ENCODE results near the gene BCL2L13.
"Not testable (repeated sequence)": the region's sequence is repeated elsewhere in the genome, so short reads cannot be mapped to it uniquely, and the experiment has no call there.

The BCL2L13 gene

DNA sequence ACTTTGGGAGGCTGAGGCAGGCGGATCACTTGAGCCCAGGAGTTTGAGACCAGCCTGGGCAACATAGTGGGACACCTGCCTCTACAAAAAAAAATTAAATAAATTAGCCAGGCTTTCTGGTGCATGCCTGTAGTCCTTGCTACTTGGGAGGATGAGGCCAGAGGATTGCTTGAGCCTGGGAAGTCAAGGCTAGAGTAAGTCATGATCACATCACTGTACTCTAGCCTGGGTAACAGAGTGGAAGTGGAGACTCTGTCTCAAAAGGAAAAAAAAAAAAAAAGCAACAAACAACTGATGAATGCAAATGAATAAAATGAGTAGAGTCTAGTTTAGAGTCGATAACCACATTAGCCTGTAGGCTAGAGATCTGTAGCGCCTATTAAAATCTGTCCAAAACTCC is 3.9 kb upstream of the BCL2L13 start:
- no peak for DNase-seq (ENCODE audit: low read depth, low spot score)

DNA sequence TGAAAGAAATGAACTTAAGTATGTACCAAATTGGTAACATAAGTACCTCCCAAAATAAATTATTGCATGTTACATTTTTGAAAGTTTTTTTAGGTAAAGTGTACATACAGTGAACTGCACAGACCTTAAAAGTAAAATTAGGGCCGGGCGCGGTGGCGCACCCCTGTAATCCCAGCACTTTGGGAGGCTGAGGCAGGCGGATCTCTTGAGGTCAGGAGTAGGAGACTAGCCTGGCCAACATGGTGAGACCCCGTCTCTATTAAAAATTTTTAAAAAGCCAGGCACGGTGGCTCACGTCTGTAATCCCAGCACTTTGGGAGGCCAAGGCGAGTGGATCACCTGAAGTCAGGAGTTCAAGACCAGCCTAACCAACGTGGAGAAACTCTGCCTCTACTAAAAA is 1.7 kb upstream of the BCL2L13 start:
- not testable (repeated sequence) for DNase-seq (ENCODE audit: low read depth, low spot score)

DNA sequence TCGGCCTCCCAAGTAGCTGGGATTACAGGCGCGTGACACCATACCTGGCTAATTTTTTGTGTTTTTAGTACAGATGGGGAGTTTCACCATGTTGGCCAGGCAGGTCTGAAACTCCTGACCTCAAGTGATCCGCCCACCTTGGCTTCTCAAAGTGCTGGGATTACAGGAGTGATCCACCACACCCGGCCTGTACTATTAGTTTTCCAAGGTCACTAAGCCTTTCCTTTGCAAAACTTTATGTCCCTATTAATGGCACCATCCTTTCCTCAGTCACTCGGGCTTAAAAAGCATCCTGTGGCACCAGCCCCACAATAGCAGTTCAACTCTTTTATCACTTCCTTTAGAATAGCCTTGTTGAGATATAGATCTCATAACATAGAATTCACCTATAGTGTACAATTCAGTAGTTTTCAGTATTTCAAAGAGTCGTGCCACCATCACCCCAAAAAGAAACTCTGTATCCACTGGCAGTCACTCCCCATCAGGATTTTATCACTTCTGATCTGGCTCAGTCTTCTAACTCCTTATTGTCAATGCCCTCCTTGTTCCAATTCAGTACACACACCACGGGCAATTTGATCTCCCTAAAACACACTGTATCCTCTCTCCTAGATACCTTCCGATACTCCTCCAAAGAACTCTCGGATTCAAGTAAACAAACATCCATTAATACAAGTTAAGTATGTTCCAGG is 921 bp upstream of the BCL2L13 start:
- no peak for DNase-seq (ENCODE audit: low read depth, low spot score)

DNA sequence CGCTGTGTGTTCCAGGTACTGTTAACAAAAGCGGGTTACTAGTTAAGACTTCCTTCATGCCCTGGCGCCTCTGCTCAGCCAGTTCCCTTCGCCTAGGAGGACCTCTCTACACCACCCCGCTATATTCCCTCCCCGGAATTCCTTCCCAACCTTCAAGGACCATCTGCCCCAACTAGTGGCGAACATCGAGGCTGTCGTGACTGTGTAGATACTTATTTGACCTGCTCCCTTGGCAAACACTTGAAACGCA is 450 bp upstream of the BCL2L13 start:
- peak; percentile 38 for DNase-seq (ENCODE audit: low read depth, low spot score)

DNA sequence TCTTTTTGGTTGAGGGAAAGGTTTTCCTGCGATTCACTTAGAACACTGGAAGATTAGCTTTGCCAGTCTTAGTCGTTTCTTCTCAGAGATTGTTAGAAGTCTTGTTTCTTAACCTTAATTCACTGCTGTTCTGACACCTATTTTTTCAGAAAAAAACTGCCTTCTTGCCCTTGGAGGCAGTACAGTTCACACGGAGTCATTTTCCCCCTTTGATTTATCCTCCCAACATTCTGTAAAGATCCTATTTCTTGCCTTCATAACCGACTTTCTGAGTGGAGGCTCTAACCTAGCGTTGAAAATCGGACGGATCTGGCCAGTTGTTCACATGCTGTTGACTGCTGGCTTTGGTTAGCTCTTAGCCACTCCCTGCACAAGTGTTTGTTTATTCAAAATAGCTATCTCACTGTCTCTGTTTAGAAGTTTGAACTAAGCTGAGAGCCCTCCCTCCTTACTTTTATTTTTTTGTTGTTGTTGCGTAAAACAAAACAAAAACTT is 737 bp downstream of the BCL2L13 start:
- DNase-seq (ENCODE audit: low read depth, low spot score), result no peak

DNA sequence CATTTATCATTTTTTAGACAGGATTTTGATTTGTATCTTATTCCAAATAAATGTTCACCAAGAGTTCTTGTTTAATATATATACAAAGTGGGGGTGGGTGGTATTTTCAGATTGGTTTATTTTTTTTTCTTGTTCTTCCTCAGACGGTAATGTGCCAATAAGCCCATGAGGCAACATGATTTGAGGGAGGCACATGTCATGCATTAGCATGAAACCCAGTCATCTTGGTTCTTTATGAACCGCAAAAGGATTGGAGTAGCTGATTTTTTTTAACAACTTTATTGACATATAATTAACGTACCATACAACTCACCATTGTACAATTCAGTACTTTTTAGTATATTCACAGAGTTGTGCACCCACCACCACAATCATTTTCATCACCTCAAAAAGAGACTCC is 2.7 kb downstream of the BCL2L13 start:
- no peak for DNase-seq (ENCODE audit: low read depth, low spot score)

DNA sequence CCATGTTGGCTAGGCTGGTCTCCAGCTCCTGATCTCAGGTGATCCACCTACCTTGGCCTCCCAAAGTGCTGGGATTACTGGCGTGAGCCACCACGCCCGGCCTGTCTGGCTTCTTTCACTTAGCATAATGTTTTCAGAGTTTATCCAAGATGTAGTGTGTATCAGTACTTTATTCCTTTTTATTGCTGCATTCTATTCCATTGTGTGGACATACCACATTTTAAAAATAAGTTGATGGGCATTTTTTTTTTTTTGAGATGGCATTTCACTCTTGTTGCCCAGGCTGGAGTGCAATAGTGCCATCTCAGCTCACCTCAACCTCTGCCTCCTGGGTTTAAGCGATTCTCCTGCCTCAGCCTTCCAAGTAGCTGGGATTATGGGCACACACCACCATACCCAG is 3.8 kb downstream of the BCL2L13 start:
- DNase-seq (ENCODE audit: low read depth, low spot score), result not testable (repeated sequence)

DNA sequence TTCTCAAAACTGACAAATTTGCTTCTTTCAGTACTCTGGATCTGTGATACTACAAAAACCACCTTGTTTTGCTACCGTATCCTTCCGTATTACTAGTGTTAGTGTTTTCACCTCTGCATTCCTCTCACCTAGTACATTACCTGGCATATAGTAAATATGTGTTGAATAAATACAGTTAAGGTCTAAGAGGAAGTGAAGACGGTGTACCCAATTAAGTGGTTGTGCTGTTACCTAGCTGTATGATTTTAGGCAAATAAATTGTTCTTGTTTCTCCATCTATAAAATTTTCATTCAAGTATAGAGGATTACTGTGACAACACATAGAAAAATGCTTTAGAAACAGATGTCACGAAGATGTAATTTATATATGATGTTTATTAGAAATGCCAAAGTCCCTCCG is 8.9 kb downstream of the BCL2L13 start:
- DNase-seq (ENCODE audit: low read depth, low spot score), result no peak

DNA sequence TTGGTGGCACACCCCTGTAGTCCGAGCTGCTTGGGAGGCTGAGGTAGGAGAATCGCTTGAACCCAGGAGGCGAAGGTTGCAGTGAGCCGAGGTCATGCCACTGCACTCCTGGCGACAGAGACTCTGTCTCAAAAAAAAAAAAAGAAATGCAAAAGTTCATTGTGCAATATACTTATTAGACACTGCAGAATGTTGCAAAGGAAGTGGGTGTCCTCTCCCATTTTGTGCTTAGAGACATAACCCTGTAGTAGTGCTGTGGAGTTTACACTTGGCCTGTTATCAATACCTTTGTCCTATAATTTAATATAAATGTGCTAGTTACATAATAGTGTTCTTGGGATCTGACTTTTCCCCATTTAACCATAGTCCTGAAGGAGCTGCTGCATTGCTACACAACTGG is 9.4 kb downstream of the BCL2L13 start:
- no peak for DNase-seq (ENCODE audit: low read depth, low spot score)

DNA sequence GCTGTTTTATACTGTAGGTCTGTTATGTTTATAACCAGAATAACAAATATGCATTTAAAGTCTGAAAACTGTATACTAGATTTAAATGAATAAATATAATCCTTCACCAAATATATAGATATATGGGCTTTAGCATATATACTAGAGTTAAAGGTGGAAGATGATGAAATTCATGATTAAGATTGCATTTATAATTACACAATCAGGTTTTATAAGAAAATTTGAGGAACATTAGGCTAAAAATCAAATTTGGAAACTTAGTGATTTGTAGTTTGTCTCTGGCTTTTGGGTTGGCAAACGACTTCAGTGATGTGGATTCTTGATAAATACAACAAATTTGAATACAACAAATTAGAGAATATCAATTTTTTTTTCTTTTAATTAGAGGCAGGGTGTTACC is 10.0 kb downstream of the BCL2L13 start:
- DNase-seq (ENCODE audit: low read depth, low spot score), result no peak

DNA sequence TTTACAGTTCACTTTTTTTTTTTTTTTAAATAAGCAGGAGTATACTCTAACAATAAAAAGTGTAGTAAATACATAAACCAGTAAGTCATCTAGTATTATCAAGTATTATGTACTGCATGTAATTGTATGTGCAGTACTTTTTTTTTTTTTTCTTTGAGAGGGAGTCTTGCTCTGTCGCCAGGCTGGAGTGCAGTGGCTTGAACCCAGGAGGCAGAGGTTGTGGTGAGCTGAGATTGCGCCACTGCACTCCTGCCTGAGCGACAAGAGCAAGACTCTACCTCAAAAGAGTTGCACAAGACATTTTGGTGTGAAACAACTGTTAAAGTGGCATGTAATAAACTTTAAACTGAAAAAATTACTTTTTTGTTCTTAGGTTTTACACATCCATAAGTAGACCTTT is 16.7 kb downstream of the BCL2L13 start:
- no peak for DNase-seq (ENCODE audit: low read depth, low spot score)

DNA sequence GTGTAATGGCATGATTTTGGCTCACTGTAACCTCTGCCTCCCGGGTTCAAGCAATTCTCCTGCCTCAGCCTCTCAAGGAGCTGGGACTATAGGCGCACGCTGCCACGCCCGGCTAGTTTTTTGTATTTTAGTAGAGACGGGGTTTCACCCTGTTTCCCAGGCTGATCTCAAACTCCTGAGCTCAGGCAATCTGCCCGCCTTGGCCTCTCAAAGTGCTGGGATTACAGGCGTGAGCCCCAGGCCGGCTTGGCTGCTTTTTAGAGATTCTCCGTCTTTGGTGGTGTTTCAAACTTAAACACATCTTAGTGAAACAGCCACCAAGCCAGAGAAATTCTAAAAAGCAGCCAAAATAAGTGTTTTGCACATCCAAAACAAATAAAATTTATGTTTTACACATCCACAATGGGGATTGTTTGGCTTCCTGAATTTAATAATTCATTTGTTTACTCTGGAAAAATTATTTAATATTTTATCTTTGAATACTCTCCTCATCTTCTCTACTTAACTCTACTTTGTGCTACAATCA is 18.4 kb downstream of the BCL2L13 start:
- no peak for DNase-seq (ENCODE audit: low read depth, low spot score)

DNA sequence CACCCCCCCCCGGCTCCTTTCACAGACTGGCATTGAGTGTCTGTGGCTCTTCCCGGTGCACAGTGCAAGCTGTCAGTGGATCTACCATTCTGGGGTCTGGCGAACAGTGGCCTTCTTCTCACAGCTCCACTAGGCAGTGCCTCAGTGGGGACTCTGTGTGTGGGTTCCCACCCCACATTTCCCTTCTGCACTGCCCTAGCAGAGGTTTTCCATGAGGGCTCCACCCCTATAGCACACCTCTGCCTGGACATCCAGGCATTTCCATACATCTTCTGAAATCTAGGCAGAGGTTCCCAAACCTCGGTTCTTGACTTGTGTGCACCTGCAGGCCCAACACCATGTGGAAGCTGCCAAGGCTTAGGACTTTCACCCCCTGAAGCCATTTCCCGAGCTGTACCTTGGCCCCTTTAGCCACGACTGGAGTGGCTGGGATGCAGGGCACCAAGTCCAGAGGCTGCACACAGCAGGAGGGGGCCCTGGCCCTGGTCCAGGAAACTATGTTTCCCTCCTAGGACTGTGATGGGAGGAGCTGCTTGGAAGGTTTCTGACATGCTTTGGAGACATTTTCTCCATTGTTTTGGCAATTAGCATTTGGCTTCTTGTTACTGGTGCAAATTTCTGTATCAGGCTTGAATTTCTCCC is 26.0 kb downstream of the BCL2L13 start:
- no peak for DNase-seq (ENCODE audit: low read depth, low spot score)

DNA sequence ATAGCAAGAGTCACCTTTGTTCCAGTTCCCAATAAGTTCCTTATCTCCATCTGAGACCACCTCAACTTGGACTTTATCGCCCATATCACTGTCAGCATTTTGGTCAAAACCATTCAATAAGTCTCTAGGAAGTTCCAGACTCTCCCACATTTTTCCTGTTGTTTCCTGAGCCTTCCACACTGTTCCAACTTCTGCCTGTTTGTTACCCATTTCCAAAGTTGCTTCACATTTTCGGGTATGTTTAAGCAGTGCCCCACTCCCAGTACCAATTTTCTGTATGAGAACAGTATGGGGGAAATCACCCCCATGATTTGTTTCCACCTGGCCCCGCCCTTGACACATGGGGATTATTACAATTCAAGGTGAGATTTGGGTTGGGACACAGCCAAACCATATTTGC is 26.7 kb downstream of the BCL2L13 start:
- no peak for DNase-seq (ENCODE audit: low read depth, low spot score)

DNA sequence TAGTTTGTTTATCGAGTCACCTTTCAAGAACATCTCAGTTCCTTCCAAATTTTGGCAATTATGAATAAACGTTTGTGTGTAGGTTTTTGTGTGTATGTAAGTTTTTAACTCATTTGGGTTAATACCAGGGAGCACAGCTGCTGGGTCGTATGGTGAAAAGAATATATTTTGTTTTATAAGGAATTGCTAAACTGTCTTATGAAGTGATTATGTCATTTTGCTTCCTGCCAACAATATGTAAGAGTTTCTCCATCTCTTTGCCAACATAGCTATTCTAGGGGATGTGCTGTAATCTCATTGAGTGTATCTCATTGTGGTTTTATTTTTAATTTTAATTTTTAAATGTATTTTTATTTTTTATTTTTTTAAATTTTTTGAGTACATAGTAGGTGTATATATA is 27.3 kb downstream of the BCL2L13 start:
- DNase-seq (ENCODE audit: low read depth, low spot score), result no peak

DNA sequence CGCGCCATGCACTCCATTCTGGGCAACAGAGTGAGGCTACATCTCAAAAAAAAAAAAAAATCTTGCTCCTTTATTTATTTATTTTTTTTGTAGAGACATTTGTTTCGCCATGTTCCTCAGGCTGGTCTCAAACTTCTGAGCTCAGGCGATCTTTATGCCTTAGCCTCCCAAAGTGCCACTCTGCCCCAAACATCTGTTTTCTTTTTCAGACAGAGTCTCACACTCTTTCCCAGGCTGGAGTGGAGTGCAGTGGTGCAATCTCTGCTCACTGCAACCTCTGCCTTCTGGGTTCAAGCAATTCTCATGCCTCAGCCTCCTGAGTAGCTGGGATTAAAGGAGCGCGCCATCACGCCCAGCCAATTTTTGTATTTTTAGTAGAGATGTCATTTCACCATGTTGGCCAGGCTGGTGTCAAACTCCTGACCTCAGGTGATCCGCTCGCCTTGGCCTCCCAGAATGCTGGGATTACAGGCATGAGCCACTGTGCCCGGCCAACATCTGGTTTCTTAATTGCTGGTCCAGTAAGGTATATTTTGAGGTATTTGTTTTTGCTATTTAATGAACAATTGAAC is 33.0 kb downstream of the BCL2L13 start:
- DNase-seq (ENCODE audit: low read depth, low spot score), result not testable (repeated sequence)

DNA sequence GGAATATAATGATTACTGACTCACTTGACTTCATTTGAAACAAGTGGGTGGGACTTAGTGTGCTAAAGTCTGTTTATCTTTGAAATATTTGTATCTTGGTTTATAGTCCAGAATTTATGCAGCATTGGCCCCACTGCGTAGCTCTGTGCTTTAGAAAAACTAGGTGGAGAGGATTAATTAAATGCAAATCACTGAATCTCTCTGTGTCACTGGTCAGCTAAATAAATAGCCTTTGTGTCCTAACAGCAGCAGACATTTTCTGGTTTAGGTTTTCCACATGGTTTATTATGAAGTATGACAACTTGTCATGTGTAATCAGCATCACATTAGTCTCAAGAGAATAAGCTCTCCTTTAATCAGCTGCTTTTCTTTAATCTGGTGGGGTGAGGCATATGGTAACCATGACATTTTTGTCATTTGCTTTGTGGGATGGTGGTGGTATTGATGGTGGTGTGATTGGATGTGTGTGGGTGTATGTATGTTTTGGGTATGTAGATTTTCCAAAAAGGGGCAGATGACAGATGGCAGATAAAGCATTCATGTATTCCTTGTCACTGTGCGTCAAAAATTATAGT is 33.9 kb downstream of the BCL2L13 start:
- no peak for DNase-seq (ENCODE audit: low read depth, low spot score)

DNA sequence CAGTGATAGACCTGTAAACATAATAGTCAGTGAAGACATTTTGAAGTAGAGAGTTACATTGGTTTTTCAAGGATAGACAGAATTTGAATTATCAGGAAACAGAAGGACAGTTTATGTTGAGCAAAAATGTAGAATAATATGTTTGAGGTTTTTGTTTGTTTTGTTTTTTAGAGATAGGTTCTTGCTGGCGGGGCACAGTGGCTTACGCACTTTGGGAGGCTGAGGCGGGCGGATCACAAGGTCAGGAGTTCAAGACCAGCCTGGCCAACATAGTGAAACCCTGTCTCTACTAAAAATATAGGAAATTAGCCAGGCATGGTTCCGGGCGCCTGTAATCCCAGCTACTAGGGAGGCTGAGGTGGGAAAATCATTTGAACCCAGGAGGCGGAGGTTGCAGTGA is 35.6 kb downstream of the BCL2L13 start:
- no peak for DNase-seq (ENCODE audit: low read depth, low spot score)

DNA sequence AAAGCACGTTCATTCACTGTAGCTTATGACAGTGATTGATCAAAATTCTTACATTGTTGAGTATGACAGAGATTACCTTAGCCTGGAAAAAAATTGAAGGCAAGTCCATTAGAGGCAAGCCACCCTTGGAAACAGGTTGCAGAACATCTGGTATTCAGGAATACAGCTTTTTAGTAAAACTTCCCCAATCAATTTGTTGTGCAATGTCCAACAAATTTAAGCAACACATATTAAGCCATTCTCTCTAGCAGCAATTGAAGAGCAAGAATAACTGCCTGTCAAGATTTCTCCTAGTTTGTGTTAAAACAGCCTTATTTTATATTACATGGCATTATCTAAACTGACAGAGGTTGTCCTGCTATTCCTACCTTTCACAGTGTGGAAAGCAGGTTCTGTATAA is 37.0 kb downstream of the BCL2L13 start:
- no peak for DNase-seq (ENCODE audit: low read depth, low spot score)

DNA sequence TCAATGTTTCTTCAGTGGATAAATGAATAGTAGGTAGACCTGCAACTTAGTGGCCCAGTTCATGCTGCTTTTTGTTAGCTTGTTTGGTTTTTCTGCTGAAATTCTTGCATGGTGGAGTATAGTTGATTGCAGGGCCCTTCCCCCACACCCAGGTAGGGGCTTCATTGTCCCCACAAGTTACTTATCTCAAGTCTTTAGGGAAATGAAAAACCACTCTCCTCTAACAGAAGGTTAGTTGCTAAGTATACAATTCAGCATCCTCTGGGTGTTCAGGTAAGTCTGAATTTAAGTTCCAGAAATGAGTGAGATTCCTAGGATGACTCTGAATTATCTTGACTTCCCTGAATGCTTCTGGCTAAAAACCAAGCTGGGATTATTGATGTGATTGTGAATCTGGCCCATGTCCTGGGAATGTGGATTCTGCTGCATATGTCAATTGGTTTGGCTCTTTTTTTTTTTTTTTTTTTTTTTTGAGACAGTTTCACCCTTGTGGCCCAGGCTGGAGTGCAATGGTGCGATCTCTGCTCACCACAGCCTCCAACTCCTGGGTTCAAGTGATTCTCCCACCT is 40.3 kb downstream of the BCL2L13 start:
- DNase-seq (ENCODE audit: low read depth, low spot score), result peak; percentile 20

DNA sequence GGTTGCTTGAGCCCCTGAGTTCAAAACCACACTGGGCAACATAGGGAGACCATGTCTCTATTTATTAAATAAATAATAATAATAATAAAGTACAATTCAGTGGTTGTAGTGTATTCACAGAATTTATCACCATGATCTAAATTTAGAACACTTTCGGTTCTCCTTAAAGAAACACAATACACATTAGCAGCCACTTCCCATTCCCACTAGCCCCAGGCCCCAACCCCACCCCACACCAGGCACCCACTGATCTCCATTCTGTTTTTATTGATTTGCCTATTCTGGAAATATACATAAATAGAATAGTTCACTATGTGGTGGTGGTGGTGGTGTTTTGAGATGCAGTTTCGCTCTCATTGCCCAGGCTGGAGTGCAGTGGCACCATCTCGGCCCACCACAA is 45.7 kb downstream of the BCL2L13 start:
- DNase-seq (ENCODE audit: low read depth, low spot score), result no peak

DNA sequence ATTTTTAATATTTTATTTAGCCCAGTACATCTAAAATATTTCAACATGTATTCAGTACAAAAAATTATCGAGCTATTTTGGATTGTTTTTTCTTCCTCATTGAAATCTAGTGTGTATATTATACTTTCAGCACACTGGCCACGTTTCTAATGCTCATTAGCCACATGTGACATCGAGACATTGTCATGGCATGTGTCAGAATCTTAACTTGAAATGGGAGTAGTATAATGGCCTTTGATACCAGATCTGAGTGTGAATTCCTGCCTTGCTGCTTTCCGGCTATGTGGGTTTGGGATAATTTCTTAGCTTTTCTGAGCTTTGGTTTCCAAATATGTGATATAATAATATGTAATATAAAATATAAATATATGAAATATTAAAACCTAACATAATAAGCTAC is 54.3 kb downstream of the BCL2L13 start:
- DNase-seq (ENCODE audit: low read depth, low spot score), result no peak

DNA sequence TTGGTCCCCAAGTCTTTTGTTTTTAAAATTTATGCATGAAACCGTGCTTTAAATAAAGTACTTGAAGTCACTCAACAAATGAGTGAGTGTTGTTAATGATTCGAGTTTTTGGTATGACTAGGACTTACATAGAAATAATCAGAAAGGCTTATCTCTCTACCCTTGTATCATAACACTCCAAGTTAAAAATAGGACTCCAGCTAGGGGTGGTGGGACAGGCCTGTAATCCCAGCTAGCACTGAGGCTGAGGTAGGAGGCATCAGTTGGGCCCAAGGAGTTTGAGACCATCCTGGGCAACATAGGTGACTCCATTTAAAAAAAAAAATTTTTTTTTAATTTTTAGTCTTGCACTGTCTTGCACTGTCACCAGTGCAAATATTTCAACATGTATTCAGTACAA is 55.6 kb downstream of the BCL2L13 start:
- no peak for DNase-seq (ENCODE audit: low read depth, low spot score)

All from iPS DF 19.7 (cell line).